ENCODE results near the gene TNS1.

The TNS1 gene

DNA sequence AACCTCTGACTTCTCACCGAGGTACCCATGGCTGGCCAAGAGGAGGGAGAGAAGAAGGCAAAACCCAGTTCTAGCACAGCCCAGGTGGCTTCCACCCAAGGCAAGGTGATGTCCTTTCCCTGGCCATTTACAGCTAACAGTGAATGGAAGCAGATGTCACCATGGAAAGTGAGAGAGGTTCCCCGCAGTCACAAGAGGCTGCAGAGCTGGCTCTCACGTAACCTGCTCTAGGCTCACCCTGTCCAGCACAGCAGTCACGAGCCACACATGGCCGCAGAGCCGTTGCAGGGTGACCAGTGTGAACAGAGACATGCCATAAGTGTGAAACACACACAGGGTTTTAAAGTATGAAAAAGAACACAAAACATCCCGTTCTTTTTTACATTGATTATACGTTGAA, 169.4 kb downstream of the TNS1 start:
- Histone ChIP-seq H3K4me1 (ENCODE audit: control insufficient read depth, insufficient read depth, low read length) (no peaks in the 10 kb centered on the region), H3K4me3 (ENCODE audit: low read depth, low read length) (no peak overlapping the region), H3K27me3 (ENCODE audit: control insufficient read depth, insufficient read depth, low read length) (no peaks in the 10 kb centered on the region), H3K9ac (ENCODE audit: low read depth, low read length) (no peak overlapping the region), H3K9me3 (ENCODE audit: control insufficient read depth, insufficient read depth, low read length) (no peaks in the 10 kb centered on the region), H3K36me3 (ENCODE audit: control insufficient read depth, insufficient read depth, low read length) (no peaks in the 10 kb centered on the region)

DNA sequence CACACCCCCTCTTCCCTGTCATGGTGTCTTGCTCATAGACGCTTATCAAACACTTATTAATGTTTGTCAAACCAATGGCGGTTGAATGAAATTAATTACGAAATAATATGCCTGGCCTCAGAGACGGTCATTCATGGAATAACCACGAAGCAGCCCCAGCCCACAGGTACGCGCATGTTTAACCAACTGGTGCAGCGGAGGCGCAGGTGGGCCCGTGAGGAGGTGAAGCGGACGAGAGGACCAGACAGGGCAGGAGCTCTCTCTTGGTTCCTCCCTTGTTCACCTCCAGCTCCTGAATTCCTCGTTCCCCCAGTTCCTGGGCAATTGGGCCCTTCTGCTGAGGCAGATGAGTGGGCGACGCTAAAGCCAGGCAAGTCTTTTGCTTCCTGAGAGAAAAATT, 169.8 kb downstream of the TNS1 start:
- Histone ChIP-seq H3K9ac (ENCODE audit: low read depth, low read length) (no peak overlapping the region), H3K9me3 (ENCODE audit: control insufficient read depth, insufficient read depth, low read length) (no peaks in the 10 kb centered on the region), H3K27me3 (ENCODE audit: control insufficient read depth, insufficient read depth, low read length) (no peaks in the 10 kb centered on the region), H3K36me3 (ENCODE audit: control insufficient read depth, insufficient read depth, low read length) (no peaks in the 10 kb centered on the region), H3K4me1 (ENCODE audit: control insufficient read depth, insufficient read depth, low read length) (no peaks in the 10 kb centered on the region), H3K4me3 (ENCODE audit: low read depth, low read length) (no peak overlapping the region)

DNA sequence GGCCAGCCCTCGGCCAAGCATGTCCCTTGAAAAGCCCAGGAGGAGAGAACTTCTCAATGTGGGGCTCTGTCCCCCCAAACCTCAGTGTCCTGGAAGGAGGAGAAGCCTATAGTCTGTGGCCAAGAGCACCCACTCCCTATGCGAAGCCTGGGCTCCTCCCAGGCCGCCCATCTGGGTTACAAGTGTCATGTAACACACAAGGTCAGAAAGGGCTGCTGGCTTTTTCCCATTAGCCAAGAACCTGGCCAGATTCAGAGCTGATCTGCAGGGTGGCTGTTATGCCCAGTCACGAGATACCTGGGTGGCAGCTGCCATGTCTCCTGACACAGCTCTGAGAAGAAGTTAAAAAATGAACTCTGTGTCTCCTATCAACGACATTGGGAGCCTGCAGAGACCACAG, 170.7 kb downstream of the TNS1 start:
- no peaks in the 10 kb centered on the region for H3K36me3 ChIP-seq (ENCODE audit: control insufficient read depth, insufficient read depth, low read length)

DNA sequence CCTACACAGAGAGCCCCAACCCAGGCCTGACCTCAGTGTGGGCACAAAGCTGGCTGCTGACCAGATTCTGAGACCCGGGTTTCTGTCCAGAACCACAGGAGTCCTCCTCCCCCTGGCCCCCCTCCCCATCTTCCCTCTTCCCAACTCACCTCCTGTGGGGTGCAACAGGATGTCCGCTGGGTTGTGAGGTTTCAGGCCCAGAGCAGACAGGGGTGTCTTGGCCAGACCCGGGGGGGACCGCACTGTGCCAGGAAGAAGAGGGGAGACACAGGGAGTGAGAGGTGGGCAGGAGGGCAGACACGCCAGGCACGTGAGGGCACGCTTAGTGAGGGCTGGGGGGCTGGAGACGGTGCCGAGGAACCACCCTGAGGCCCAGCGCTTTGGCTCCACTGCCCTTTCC, 171.5 kb downstream of the TNS1 start:
- Histone ChIP-seq H3K4me1 (ENCODE audit: control insufficient read depth, insufficient read depth, low read length) (no peaks in the 10 kb centered on the region), H3K27me3 (ENCODE audit: control insufficient read depth, insufficient read depth, low read length) (no peaks in the 10 kb centered on the region), H3K4me3 (ENCODE audit: low read depth, low read length) (no peak overlapping the region), H3K36me3 (ENCODE audit: control insufficient read depth, insufficient read depth, low read length) (no peaks in the 10 kb centered on the region), H3K9me3 (ENCODE audit: control insufficient read depth, insufficient read depth, low read length) (no peaks in the 10 kb centered on the region), H3K9ac (ENCODE audit: low read depth, low read length) (no peak overlapping the region)

More for the DNA sequence above, 170.7 kb downstream of the TNS1 start:
- H3K27me3 ChIP-seq (ENCODE audit: control insufficient read depth, insufficient read depth, low read length) = no peaks in the 10 kb centered on the region
- no peak overlapping the region for H3K4me3 ChIP-seq (ENCODE audit: low read depth, low read length)
- no peaks in the 10 kb centered on the region for H3K9me3 ChIP-seq (ENCODE audit: control insufficient read depth, insufficient read depth, low read length)
- no peaks in the 10 kb centered on the region for H3K4me1 ChIP-seq (ENCODE audit: control insufficient read depth, insufficient read depth, low read length)
- no peak overlapping the region for H3K9ac ChIP-seq (ENCODE audit: low read depth, low read length)

DNA sequence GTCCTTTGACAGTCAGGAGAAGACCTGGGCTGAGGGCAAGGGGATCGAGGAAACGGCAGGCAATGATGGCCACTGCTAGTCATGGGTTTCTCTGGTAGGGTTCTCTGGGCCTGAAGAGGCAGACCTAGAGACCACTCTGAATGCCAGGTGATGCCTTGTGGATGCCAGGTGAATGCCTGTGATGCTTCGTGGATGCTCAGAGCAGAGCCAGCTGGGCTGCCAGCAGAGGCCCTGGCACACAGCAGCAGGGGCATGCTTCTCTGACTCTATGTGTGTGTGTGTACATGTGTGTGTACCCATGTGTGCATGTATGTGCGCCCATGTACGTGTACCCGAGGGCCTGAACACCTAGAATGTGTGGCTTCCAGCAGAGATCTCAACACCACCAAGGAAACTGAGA, 172.0 kb downstream of the TNS1 start:
- Histone ChIP-seq H3K9me3 (ENCODE audit: control insufficient read depth, insufficient read depth, low read length) (no peaks in the 10 kb centered on the region), H3K4me1 (ENCODE audit: control insufficient read depth, insufficient read depth, low read length) (no peaks in the 10 kb centered on the region), H3K36me3 (ENCODE audit: control insufficient read depth, insufficient read depth, low read length) (no peaks in the 10 kb centered on the region), H3K27me3 (ENCODE audit: control insufficient read depth, insufficient read depth, low read length) (no peaks in the 10 kb centered on the region), H3K9ac (ENCODE audit: low read depth, low read length) (no peak overlapping the region), H3K4me3 (ENCODE audit: low read depth, low read length) (no peak overlapping the region)

DNA sequence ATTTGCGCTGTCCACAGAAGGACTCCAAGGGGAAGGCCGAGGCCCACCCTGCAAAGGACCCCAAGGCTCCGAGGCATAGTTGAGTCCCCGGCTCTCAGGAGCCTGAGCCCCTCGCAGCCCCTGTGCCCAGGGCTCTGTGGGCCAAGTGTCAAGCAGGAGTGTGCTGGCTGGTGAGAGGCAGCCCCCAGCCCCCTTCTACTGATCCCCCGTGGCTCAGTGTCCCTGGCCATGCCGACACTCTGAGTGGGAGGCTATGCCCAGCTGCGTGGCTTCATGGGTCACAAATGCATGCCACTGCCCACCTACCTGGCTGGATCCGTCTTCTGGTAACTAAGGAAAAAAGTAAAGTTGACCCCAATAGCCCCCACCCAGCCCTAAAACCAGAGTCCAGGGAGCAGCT, 172.7 kb downstream of the TNS1 start:
- H3K36me3 ChIP-seq (ENCODE audit: control insufficient read depth, insufficient read depth, low read length) = no peaks in the 10 kb centered on the region
- H3K4me3 ChIP-seq (ENCODE audit: low read depth, low read length) = no peak overlapping the region
- no peaks in the 10 kb centered on the region for H3K9me3 ChIP-seq (ENCODE audit: control insufficient read depth, insufficient read depth, low read length)
- H3K9ac ChIP-seq (ENCODE audit: low read depth, low read length) = no peak overlapping the region
- H3K27me3 ChIP-seq (ENCODE audit: control insufficient read depth, insufficient read depth, low read length) = no peaks in the 10 kb centered on the region
- no peaks in the 10 kb centered on the region for H3K4me1 ChIP-seq (ENCODE audit: control insufficient read depth, insufficient read depth, low read length)

DNA sequence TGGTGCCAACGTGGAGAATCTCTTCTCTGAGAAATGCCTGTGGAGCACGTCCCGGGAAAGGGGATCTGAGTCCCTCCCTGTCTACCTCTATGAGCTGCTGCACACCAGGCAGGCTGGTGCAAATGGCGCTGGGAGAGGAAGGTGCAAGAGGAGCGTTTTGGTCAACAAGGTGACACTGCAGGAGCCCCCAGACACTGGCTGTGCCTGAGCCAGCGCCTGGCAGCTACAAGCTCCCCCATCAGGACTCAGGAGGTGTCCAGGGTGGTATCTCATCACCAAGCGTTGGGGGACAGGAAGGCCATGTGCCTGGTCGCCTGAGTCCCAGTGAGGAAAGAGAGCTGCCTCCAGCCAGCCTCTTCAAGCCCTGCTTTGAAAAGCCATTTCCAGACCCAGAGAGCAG, 173.4 kb downstream of the TNS1 start:
- H3K9me3 ChIP-seq (ENCODE audit: control insufficient read depth, insufficient read depth, low read length) = no peaks in the 10 kb centered on the region
- no peak overlapping the region for H3K4me3 ChIP-seq (ENCODE audit: low read depth, low read length)
- no peaks in the 10 kb centered on the region for H3K36me3 ChIP-seq (ENCODE audit: control insufficient read depth, insufficient read depth, low read length)
- no peaks in the 10 kb centered on the region for H3K4me1 ChIP-seq (ENCODE audit: control insufficient read depth, insufficient read depth, low read length)
- no peak overlapping the region for H3K9ac ChIP-seq (ENCODE audit: low read depth, low read length)
- no peaks in the 10 kb centered on the region for H3K27me3 ChIP-seq (ENCODE audit: control insufficient read depth, insufficient read depth, low read length)

DNA sequence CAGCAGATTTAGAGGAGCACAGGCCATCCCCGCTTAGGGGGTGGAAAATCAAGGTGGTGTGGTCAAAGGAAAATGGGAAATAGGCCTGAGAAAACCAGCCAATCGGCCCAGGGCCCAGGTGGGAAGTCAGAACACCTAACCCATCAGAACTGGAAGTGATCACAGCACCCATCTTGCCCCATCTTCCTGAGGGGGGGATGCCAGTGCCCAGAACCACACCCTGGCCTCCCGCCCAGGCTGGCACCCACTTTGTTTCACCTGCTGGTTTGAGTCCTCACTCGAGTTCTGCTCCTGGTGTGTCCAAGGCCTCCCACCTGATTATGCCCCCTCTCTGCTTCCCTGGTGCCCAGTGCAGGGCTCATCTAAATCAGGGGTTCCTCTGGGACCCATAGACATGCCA, 174.5 kb downstream of the TNS1 start:
- Histone ChIP-seq H3K27me3 (ENCODE audit: control insufficient read depth, insufficient read depth, low read length) (no peaks in the 10 kb centered on the region), H3K4me1 (ENCODE audit: control insufficient read depth, insufficient read depth, low read length) (no peaks in the 10 kb centered on the region), H3K9ac (ENCODE audit: low read depth, low read length) (no peak overlapping the region), H3K9me3 (ENCODE audit: control insufficient read depth, insufficient read depth, low read length) (no peaks in the 10 kb centered on the region), H3K4me3 (ENCODE audit: low read depth, low read length) (no peak overlapping the region), H3K36me3 (ENCODE audit: control insufficient read depth, insufficient read depth, low read length) (no peaks in the 10 kb centered on the region)

DNA sequence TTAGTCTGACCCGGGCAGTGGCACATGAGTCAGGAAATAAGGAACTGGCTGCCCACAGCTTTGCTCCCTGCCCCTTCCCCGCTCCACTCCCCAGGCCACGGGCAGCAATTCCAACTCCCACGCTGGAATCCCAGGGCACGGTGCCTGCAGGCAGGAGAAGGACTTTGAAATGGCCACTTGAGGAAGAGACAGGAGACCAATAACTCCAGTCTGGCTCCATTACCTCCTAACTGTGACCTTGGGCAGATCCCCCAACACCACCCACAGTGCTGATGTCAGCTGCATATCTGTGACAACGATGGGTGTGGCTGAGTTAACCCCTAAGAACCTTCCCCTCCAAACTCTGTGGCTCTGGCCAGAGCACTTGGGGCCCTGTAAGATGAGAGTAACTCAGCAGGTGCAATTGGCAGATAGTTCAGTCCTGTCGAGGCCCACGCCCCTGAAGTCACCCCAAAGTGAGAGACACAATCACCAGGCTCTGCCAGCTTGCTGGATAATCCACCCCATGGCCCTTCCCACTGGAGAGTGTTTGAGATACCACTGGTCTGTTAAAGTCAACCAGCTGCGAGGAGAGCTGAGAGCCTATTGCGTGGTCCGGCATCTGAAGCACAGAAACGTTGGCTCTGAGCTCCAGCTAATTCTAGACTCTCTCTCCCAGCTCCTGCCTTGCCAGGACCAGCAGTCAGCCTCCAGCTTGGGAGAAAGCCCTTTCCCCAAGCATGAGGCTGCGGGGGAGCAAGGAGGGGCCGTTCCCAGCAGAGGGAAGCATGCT, 175.2 kb downstream of the TNS1 start:
- Histone ChIP-seq H3K4me3 (ENCODE audit: low read depth, low read length) (no peak overlapping the region), H3K27me3 (ENCODE audit: control insufficient read depth, insufficient read depth, low read length) (no peaks in the 10 kb centered on the region), H3K9me3 (ENCODE audit: control insufficient read depth, insufficient read depth, low read length) (no peaks in the 10 kb centered on the region), H3K36me3 (ENCODE audit: control insufficient read depth, insufficient read depth, low read length) (no peaks in the 10 kb centered on the region), H3K4me1 (ENCODE audit: control insufficient read depth, insufficient read depth, low read length) (no peaks in the 10 kb centered on the region), H3K9ac (ENCODE audit: low read depth, low read length) (no peak overlapping the region)

DNA sequence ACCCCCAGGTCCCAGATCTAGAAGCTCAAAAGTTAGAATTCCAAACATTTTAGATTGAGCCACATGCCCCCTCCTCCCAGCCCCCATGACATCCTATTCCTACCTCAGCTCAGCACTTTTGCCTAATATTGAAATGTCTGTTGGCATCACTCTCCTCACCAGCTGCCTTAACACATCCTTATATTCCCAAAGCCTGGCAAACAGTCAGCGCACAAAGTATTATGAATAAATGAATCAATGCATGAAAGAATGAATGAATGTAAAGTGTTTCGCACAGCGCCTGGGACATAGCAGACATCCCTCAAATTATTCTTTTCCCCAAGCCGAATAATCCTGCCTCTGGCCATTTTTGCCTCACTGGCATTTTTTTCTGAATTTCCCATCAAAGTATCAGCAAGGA, 175.8 kb downstream of the TNS1 start:
- Histone ChIP-seq H3K36me3 (ENCODE audit: control insufficient read depth, insufficient read depth, low read length) (no peaks in the 10 kb centered on the region), H3K27me3 (ENCODE audit: control insufficient read depth, insufficient read depth, low read length) (no peaks in the 10 kb centered on the region), H3K9me3 (ENCODE audit: control insufficient read depth, insufficient read depth, low read length) (no peaks in the 10 kb centered on the region), H3K9ac (ENCODE audit: low read depth, low read length) (no peak overlapping the region), H3K4me3 (ENCODE audit: low read depth, low read length) (no peak overlapping the region), H3K4me1 (ENCODE audit: control insufficient read depth, insufficient read depth, low read length) (no peaks in the 10 kb centered on the region)

DNA sequence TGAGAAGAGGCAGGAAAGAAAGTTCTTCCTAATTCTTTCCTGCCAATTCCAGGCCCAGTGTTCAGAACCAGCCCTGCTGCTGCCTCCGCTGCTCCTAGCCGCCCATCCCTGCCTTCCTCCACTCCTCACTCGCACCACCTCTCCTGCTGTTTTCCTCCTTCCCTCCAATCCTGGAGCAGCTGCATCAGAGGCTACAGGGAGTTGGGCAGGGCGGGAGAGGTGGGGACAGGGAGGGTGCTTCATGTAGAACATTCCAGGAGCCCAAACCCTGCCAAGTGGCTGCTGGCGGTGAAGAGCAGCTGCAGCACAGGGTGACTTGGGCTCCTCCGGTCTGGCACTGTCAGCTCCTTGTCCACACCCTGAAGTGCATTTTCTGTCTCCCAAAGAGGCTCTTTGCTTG, 176.3 kb downstream of the TNS1 start:
- Histone ChIP-seq H3K9me3 (ENCODE audit: control insufficient read depth, insufficient read depth, low read length) (no peaks in the 10 kb centered on the region), H3K27me3 (ENCODE audit: control insufficient read depth, insufficient read depth, low read length) (no peaks in the 10 kb centered on the region), H3K36me3 (ENCODE audit: control insufficient read depth, insufficient read depth, low read length) (no peaks in the 10 kb centered on the region), H3K4me1 (ENCODE audit: control insufficient read depth, insufficient read depth, low read length) (no peaks in the 10 kb centered on the region), H3K9ac (ENCODE audit: low read depth, low read length) (no peak overlapping the region), H3K4me3 (ENCODE audit: low read depth, low read length) (no peak overlapping the region)

DNA sequence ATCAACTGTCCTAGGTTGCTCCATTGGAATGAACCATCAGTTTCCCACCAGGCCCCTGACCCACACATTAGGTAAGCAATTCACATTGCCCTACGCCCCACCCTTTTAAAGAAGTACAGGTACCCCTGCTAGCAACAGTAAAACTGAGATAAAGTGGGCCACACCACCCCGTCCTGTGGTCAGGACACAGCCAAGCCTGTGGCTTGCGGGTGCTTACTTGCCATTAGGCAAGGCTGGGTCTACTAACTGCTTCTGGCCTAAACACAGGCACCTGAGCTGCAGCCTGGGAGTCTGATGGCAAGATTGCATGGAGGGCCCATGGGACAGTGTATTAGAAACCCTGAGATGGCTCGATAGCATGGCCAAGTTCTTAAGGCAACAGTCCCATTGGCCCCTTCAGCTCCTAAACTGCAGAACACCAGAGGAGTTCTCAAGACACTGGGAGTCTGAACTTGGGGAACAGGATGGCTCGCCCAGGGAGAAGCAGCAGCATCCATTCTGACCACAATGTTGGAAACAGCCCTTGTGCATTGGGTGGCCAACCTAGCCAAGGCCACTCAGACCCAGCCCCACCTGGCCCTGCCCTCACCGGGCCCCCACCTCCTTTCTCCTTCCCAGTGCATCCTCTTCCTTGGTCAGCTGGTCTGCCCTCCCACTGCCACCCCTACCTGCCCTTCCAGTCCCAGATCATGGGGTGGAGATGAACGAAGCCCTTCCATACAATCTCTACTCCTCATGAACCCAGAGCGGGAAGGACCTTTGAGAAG, 177.1 kb downstream of the TNS1 start:
- no peaks in the 10 kb centered on the region for H3K4me1 ChIP-seq (ENCODE audit: control insufficient read depth, insufficient read depth, low read length)
- H3K4me3 ChIP-seq (ENCODE audit: low read depth, low read length) = no peak overlapping the region
- H3K9ac ChIP-seq (ENCODE audit: low read depth, low read length) = no peak overlapping the region
- no peaks in the 10 kb centered on the region for H3K9me3 ChIP-seq (ENCODE audit: control insufficient read depth, insufficient read depth, low read length)
- no peaks in the 10 kb centered on the region for H3K36me3 ChIP-seq (ENCODE audit: control insufficient read depth, insufficient read depth, low read length)
- H3K27me3 ChIP-seq (ENCODE audit: control insufficient read depth, insufficient read depth, low read length) = no peaks in the 10 kb centered on the region

Measured in iPS-15b (cell line).